Occipital lobe (tissue), 2 donors: ENCODE data around the gene LRRC4C. TPM values are rescaled to one million over a fixed set of nuclear protein-coding genes. Genes with fewer than 3 reads are reported as not detected.

Experiments used
- DNase-seq: peaks from one replicate; lab custom pipeline; 2025; lab: John Stamatoyannopoulos, UW
- total RNA-seq: library from RNA; depleted of rRNA; stranded (reverse); fragments of >200 nt; gene quantifications from one replicate; pipeline ENCODE4 v1.2.3, GENCODE V29; 2014

The LRRC4C gene
- total RNA-seq, 1 donor from 2014 or later = 90.6 TPM

- DNase-seq = no peak
These were observed 44.5 kb downstream of the LRRC4C start for GRCh38 chr11:41414771-41415440.

GRCh38 chr11:41413843-41414242 is 45.6 kb downstream of the LRRC4C start:
- no peak for DNase-seq

- no peak for DNase-seq
These were observed 53.6 kb downstream of the LRRC4C start for GRCh38 chr11:41405812-41406211.

- DNase-seq = no peak
These were observed 55.3 kb downstream of the LRRC4C start for GRCh38 chr11:41404109-41404508.

- no peak for DNase-seq
These were observed 56.0 kb downstream of the LRRC4C start for GRCh38 chr11:41403458-41403857.

GRCh38 chr11:41400819-41401382 is 58.6 kb downstream of the LRRC4C start:
- no peak for DNase-seq

- no peak for DNase-seq
These were observed 59.3 kb downstream of the LRRC4C start for GRCh38 chr11:41400124-41400523.

GRCh38 chr11:41399323-41399722 is 60.1 kb downstream of the LRRC4C start:
- DNase-seq = no peak

GRCh38 chr11:41398175-41398574 is 61.3 kb downstream of the LRRC4C start:
- DNase-seq = no peak

GRCh38 chr11:41394521-41395195 is 64.8 kb downstream of the LRRC4C start:
- no peak for DNase-seq

GRCh38 chr11:41392596-41392995 is 66.9 kb downstream of the LRRC4C start:
- DNase-seq = no peak

GRCh38 chr11:41389623-41390130 is 69.8 kb downstream of the LRRC4C start:
- no peak for DNase-seq

GRCh38 chr11:41384329-41384728 is 75.1 kb downstream of the LRRC4C start:
- no peak for DNase-seq

GRCh38 chr11:41383768-41384167 is 75.7 kb downstream of the LRRC4C start:
- DNase-seq = no peak

GRCh38 chr11:41382927-41383326 is 76.5 kb downstream of the LRRC4C start:
- no peak for DNase-seq

GRCh38 chr11:41379084-41379483 is 80.4 kb downstream of the LRRC4C start:
- DNase-seq = no peak

- no peak for DNase-seq
These were observed 81.6 kb downstream of the LRRC4C start for GRCh38 chr11:41377709-41378394.

- no peak for DNase-seq
These were observed 107.6 kb downstream of the LRRC4C start for GRCh38 chr11:41351825-41352224.

- no peak for DNase-seq
These were observed 113.4 kb downstream of the LRRC4C start for GRCh38 chr11:41346042-41346441.

- DNase-seq = no peak
These were observed 125.2 kb downstream of the LRRC4C start for GRCh38 chr11:41334007-41334933.

- DNase-seq = no peak
These were observed 126.1 kb downstream of the LRRC4C start for GRCh38 chr11:41333357-41333756.
